ENCODE data around the gene APCDD1L.

The APCDD1L gene

DNA sequence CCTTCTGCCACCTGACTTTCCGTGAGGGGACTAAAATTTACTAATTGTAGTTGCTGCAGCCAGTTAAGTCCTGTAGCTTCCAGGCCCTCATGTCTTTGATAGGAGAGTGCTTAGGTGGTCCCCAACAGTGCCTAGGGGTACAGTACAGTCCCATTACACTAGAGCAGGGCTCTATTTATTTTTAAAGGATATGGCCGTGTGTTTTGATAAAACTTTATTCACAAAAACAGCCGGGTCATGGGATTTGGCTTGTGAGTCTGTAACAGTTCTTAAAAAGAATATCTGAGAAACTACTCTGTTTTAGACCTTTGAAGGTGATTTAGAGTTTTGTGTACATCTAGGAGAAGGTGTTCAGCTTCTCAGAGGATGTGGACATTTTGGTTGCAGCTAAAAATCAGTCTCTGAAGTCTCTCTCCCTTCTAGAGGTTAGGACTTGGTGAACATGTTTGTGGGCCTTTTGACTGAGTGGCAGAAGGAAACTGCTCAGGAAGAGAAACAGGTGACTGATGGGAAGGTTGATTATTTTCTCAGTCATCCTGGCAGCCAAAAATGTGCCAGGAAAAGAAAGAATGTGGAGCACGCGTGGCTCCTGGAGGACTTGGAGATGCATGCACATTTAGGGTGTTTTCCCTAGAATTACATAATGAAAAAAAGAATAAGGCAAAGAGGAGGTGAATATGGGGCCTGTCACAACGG lies 68.8 kb downstream of the APCDD1L start:
- in situ Hi-C loops (cut with MboI; ENCODE audit: low pct_unique_long_range_greater_than_20kb, low sequenced_read_pairs, unreplicated experiment) = no loop called here
- DNase-seq (ENCODE audit: low spot score) = no peak
- TF ChIP-seq CTCF (IDR thresholded peaks at IDR 0.05; ENCODE audit: extremely low read depth, insufficient read depth, missing control alignments) = no peak

GRCh38 chr20:58444746-58445255 lies 70.4 kb downstream of the APCDD1L start:
- DNase-seq (ENCODE audit: low spot score) = no peak
- TF ChIP-seq CTCF (IDR thresholded peaks at IDR 0.05; ENCODE audit: extremely low read depth, insufficient read depth, missing control alignments) = no peak
- in situ Hi-C loops (cut with MboI; ENCODE audit: low pct_unique_long_range_greater_than_20kb, low sequenced_read_pairs, unreplicated experiment) = no loop called here

- no peak for TF ChIP-seq CTCF (IDR thresholded peaks at IDR 0.05; ENCODE audit: extremely low read depth, insufficient read depth, missing control alignments)
- DNase-seq (ENCODE audit: low spot score) = no peak
- in situ Hi-C loops (cut with MboI; ENCODE audit: low pct_unique_long_range_greater_than_20kb, low sequenced_read_pairs, unreplicated experiment) = no loop called here
These were observed 73.5 kb downstream of the APCDD1L start for GRCh38 chr20:58441723-58442122.

DNA sequence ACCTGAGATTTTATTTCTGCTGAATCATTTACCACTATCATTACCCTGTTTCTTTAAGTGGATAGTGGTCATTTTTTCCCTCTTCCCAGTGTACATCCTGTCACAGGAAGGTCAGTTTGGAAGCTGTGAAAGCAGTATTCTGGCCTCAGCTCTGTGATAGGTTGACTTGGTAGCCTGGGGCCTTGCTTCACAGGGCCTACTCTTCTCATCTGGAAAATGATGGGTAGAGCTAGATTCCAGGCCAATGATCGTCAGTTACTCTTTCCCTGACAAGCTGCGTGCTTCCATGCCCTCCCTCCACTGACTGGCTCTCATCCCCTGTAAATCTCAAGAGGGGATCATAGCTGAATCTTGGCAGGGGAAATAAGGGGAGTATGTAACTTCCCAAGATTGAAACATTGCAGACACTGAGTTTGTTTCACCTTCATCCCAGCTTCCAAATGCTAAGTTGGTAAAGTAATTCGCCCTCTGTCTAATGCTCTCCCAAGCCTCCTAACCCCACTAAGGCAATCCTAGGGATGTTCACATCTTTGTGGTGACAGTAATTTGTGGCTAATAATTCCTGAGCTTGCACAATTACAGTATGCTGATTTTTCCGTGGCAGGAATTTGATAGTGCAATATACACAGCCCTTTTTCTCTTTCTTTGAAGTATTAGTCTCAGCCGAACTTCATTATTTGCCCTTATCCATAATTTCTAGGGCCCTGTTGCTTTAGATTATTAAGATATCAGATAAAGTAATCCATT lies 75.0 kb downstream of the APCDD1L start:
- no peak for DNase-seq (ENCODE audit: low spot score)
- in situ Hi-C loops (cut with MboI; ENCODE audit: low pct_unique_long_range_greater_than_20kb, low sequenced_read_pairs, unreplicated experiment) = no loop called here
- TF ChIP-seq CTCF (IDR thresholded peaks at IDR 0.05; ENCODE audit: extremely low read depth, insufficient read depth, missing control alignments) = no peak

GRCh38 chr20:58438970-58439808 lies 76.0 kb downstream of the APCDD1L start:
- in situ Hi-C loops (cut with MboI; ENCODE audit: low pct_unique_long_range_greater_than_20kb, low sequenced_read_pairs, unreplicated experiment) = no loop called here
- no peak for DNase-seq (ENCODE audit: low spot score)
- no peak for TF ChIP-seq CTCF (IDR thresholded peaks at IDR 0.05; ENCODE audit: extremely low read depth, insufficient read depth, missing control alignments)

All from GM13977 (cell line).